HG03432 (cell line): Measurements from ENCODE around the gene FPR1.
"Not testable (repeated sequence)": the region's sequence is repeated elsewhere in the genome, so short reads cannot be mapped to it uniquely, and the experiment has no call there.

ENCODE experiments used
- ATAC-seq: cut with Tn5 transposase; IDR thresholded peaks from one replicate; pipeline ENCODE4 v1.9.1; 2021; ENCODE audit warnings: mild to moderate bottlenecking, moderate library complexity; ENCODE audit not compliant: unreplicated experiment

The FPR1 gene

DNA sequence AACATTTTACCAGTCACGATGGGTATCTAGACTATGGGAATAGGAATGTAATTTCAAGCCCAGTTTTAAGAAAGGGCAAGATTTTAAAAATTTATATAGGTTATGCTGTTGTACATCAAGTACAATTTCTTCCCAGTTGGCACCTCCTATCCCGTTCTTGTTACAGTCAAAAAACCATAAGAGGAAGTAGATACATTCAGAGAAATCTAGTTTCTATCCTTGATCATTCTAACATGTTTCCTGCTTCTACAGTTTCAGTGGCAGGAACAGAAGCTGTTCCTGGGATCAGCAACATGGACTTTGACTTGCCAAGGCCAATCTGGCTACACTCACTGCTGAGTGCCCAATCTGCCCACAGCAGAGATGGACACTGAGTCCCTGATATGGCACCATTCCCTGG lies 28.6 kb upstream of the FPR1 start:
- no peak for ATAC-seq

GRCh38 chr19:51779703-51780102 lies 28.0 kb upstream of the FPR1 start:
- no peak for ATAC-seq

- ATAC-seq = no peak
These were observed 27.5 kb upstream of the FPR1 start for GRCh38 chr19:51779181-51779580.

GRCh38 chr19:51777570-51778462 lies 26.1 kb upstream of the FPR1 start:
- ATAC-seq = no peak

DNA sequence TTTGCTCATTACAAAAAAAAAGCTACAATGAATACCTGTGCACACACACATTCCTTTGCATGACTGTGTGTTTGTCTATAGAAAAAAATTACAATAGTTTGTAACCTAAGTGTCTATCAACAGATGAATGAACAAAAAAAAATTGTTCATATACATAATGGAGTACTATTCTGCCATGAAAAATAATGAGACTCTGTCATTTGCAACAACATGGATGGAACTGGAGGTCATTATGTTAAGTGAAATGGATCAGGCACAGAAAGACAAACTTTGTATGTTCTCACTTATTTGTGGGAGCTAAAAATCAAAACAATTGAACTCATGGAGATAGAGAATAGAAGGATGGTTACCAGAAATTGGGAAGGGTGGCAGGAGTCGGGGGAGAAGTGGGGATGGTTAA lies 24.9 kb upstream of the FPR1 start:
- ATAC-seq = not testable (repeated sequence)

DNA sequence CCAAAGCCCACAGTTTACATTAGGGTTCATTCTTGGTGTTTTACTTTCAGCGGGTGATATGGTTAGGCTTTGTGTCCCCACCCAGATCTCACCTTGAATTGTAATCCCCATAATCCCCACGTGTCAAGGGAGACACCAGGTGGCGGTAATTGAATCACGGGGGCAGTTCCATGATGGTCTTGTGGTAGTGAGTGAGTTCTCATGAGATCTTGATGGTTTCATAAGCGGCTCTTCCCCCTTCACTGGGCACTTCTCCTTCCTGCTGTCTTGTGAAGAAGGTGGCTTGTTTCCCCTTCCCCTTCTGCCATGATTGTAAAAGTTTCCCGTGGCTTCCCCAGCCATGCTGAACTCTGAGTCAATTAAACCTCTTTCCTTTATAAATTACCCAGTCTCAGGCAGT lies 21.3 kb upstream of the FPR1 start:
- ATAC-seq = no peak

GRCh38 chr19:51771376-51772130 lies 19.9 kb upstream of the FPR1 start:
- no peak for ATAC-seq

GRCh38 chr19:51766461-51766860 lies 14.8 kb upstream of the FPR1 start:
- ATAC-seq = no peak

GRCh38 chr19:51765086-51765485 lies 13.4 kb upstream of the FPR1 start:
- ATAC-seq = no peak

- ATAC-seq = no peak
These were observed 10.0 kb upstream of the FPR1 start for GRCh38 chr19:51761696-51762095.

- no peak for ATAC-seq
These were observed 9.1 kb upstream of the FPR1 start, which contains the start of gene FPR2 for GRCh38 chr19:51760697-51761356. Gene FPR2 (plus strand): TSS chr19:51761180. CDS start chr19:51768659, 7,479 bp downstream.

- ATAC-seq = no peak
These were observed 3.9 kb upstream of the FPR1 start for GRCh38 chr19:51755571-51755970.

DNA sequence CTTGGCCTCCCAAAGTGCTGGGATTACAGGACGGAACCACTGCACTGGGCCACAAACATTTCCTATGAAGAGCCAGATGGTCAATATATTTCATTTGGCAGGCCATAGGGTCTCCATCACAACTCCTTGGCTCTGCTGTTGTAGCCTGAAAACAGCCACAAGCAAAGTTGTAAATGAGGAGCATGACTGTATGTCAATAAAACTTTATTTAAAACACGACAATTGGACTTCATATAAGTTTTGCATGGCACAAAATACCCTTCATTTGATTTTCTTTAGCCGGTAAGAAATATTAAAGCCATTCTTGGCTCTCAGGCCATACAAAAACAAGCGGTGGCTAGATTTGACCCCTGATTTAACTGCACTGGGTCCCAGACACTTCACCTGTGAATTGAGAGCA lies 3.1 kb upstream of the FPR1 start:
- no peak for ATAC-seq

DNA sequence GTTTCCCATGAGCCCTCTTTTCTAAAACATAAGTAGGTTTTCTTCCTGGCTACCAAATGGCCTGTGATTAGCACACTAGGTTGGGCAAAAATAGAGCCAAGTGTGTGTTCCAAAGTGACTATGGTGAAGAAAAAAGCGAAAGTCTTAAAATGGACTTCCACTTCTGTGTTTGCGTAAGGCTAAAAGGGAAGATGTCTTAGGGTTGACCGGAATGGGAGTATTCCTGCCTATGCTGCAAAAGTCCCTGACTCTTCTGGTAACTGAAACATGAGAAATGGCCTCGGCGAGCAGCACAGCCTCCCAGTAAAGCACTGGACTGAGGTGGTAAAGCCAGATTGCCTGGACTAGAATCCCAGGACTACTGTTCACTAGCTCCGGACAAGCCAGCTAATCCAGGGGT lies 2.4 kb upstream of the FPR1 start:
- ATAC-seq = no peak

DNA sequence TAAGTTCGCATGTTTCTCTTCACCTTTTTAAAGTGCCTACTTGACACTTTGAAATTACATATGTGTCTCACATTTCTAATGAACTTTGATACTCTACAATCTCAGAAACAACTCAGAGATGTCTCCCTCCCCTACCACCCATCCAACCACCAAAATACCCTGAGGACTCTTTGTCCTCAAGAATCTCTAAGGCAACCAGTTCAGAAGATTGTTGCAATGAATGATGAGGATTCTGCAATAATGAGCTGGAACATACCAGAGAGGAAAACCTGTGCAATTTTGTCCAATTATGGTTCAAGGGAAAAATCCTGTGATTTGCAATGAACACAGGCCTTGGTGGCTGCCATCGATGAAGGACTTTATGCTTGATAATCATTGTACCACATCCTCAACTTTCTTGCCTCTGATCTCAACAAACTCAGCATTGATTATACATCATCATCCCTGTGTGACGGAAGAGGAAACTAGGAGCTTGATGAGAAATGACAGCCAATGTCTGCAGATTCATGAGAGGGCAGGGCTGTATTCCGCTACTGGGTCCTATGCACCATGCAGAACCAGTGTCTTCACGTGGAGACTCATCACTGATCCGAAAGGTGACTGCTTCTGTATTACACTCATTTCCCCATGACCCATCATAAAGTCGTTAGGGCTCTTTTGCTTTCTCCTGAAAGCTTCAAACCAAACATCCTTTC lies 1.1 kb downstream of the FPR1 start:
- ATAC-seq = no peak

DNA sequence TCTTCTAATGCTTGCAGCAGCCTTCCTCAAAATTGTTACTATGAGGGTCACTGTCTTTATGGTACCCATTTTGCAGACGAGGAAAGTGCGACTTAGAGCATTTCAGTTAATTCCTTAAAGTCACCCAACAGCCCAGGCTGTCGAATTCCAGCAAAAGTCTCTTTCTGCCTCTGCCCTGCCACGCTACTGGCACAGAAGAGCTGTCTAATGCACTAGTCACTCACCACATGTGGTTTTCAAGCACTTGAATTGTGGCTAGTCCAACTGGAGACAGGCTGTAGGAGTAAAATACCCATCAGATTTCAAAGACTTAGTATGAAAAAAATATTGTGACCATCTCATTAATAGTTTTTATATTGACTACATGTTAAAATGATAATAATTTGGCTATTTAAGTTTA lies 1.7 kb downstream of the FPR1 start:
- no peak for ATAC-seq

DNA sequence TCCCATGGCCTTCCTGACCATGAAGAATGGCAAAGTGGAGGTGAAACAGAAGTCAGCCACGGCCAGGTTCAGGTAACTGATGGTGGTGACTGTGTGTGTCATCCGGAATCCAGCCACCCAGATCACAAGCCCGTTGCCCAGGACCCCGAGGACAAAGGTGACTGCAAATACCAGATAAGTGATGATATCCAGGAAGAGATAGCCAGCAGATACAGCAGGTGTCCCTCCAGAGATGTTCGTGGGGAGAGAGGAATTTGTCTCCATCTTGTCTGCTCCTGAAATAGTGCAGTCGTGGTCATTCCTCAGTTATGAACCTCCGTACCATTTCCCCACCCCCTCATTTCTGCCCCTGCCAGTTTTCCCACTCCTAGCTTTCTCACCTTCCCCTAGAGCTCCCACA lies 4.9 kb downstream of the FPR1 start:
- ATAC-seq = no peak

DNA sequence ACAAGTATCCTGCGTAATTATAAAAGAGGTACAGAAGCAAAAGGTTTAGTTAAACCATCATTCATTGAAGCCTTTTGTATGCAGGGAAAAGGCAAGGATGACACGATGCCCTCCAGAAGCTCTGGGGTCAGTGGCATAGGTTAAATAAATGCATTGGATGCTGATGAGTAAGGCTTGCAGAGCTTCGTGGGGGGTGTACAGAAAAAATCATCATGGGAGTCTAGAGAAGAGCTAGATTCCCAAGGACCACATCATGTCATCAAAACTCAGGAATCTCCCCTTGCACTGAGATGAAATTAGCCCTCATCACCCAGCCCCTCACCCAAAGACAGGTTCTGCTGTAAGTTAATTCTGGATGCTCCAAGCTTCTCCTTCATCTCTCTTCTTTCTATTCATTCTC lies 8.3 kb downstream of the FPR1 start:
- no peak for ATAC-seq

- no peak for ATAC-seq
These were observed 8.9 kb downstream of the FPR1 start for GRCh38 chr19:51742789-51743188.

DNA sequence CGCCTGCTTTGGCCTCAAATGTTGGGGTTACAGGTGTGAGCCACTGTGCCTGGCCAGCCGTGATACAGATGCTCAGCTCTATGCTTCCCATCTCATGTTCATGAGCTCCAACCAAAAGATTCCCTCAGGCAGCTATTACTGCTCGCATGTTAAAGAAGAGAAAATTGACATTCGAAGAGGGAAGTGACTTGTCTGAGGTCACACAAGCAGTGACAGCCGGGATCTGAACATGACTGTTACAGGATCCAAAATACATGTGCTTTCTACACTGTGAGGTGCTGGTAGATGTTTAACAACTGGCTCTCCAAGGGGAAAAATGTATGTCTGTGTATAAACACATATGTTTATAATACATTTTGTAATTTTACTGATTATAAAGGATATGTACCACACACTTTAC lies 11.3 kb downstream of the FPR1 start:
- no peak for ATAC-seq
